ENCODE measurements around the gene FCHO1.
"Not testable (repeated sequence)": the region's sequence is repeated elsewhere in the genome, so short reads cannot be mapped to it uniquely, and the experiment has no call there.

FCHO1 gene

DNA sequence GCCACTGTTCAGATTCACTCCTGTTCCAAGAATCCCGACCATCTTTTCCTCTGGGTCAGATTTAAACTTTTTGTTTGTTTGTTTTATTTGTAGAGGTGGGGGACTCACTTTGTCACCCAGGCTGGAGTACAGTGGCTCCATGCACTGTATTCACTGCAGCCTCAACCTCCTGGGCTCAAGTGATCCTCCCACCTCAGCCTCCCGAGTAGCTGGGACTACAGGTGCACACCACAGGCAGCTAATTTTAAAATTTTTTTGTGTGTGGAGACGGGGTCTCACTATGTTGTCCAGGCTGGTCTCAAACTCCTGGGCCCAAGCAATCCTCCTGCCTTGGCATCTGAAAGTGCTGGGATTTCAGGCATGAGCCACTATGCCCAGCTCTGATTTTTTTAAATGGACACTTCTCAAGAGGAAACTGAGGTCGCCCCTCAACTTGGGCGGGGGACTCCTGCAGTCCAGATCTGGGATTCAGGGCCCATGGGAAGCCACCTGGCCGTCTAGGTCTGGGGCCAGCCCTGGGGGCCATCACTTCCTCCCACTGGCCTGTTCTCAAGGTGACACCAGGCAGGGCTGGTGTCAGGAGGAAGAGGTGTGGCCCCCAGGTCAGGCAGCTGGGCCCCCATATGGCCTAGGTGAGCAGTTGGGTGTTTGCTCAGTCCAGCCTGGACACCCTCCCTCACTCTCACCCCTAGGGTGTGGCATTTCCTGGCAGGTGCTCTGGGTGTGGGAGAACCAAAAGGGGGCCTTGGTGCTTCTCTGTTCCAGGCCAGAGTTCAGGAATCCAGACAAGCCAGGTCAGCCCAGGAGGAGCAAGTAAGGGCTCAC is 44.9 kb downstream of the FCHO1 start:
- no peak for DNase-seq

- DNase-seq: no peak
These were observed 45.7 kb downstream of the FCHO1 start for GRCh38 chr19:17796838-17797423.

- DNase-seq: no peak
These were observed 46.3 kb downstream of the FCHO1 start for GRCh38 chr19:17797424-17798201.

GRCh38 chr19:17798599-17798998 is 47.3 kb downstream of the FCHO1 start:
- not testable (repeated sequence) for DNase-seq

GRCh38 chr19:17802137-17802858 is 51.0 kb downstream of the FCHO1 start:
- no peak for DNase-seq

GRCh38 chr19:17803264-17803896 is 52.1 kb downstream of the FCHO1 start:
- no peak for DNase-seq

- no peak for DNase-seq
These were observed 54.1 kb downstream of the FCHO1 start for GRCh38 chr19:17805427-17805826.

- no peak for DNase-seq
These were observed 55.7 kb downstream of the FCHO1 start for GRCh38 chr19:17806945-17807344.

DNA sequence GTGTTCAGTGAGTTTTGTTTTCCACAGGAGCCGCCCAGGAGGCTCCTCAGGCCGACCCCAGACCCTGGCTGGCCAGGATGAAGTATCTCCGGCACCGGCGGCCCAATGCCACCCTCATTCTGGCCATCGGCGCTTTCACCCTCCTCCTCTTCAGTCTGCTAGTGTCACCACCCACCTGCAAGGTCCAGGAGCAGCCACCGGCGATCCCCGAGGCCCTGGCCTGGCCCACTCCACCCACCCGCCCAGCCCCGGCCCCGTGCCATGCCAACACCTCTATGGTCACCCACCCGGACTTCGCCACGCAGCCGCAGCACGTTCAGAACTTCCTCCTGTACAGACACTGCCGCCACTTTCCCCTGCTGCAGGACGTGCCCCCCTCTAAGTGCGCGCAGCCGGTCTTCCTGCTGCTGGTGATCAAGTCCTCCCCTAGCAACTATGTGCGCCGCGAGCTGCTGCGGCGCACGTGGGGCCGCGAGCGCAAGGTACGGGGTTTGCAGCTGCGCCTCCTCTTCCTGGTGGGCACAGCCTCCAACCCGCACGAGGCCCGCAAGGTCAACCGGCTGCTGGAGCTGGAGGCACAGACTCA is 56.5 kb downstream of the FCHO1 start:
- DNase-seq: no peak

- no peak for DNase-seq
These were observed 59.8 kb downstream of the FCHO1 start for GRCh38 chr19:17811103-17811502.

- no peak for DNase-seq
These were observed 60.4 kb downstream of the FCHO1 start for GRCh38 chr19:17811681-17812080.

- no peak for DNase-seq
These were observed 60.8 kb downstream of the FCHO1 start for GRCh38 chr19:17812099-17812498.

- no peak for DNase-seq
These were observed 66.5 kb downstream of the FCHO1 start for GRCh38 chr19:17817668-17818363.

- DNase-seq: no peak
These were observed 69.9 kb downstream of the FCHO1 start, which contains the start of gene INSL3 for GRCh38 chr19:17821190-17821589. Gene INSL3 (minus strand): TSS chr19:17821519. CDS start chr19:17821506, 13 bp downstream.

- no peak for DNase-seq
These were observed 73.1 kb downstream of the FCHO1 start for GRCh38 chr19:17824339-17824738.

GRCh38 chr19:17826508-17827056 is 75.3 kb downstream of the FCHO1 start:
- no peak for DNase-seq

- peak; percentile 94 for DNase-seq
These were observed 78.7 kb downstream of the FCHO1 start for GRCh38 chr19:17829855-17830566.

GRCh38 chr19:17830567-17831418 is 79.5 kb downstream of the FCHO1 start:
- peak; percentile 97 for DNase-seq

DNA sequence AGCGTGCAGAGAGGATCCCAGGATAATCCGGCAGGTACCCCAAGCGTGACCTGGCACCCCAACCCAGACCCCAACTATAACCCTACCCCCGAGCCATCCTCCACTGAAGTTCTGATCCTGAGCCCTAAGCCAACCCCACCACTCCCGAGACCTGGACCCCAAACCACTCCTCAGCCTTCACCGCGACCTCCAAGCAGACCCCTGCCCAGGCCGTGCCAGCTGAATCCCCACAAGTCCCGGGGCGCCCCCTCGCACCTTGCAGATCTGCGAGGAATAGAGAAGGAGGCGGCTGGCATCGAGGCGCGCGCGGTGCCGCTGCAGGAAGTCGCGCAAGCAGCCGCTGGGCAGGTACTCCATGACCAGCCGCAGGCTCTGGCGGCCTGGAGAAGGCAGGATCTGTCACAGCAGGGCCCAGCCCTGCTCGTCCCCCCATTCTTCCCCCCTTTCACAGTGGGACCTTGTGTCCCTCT is 80.2 kb downstream of the FCHO1 start:
- no peak for DNase-seq

All from islet precursor cell (in vitro differentiated cells).